GM06990 (cell line): Measurements from ENCODE around the gene TSGA10IP.

Experiments
- DNase-seq: peaks from one replicate; pipeline ENCODE4 v3.0.0-alpha.2; 2011; ENCODE audit not compliant: insufficient read length; ENCODE audit errors: extremely low read depth
- H3K27me3 ChIP-seq: replicated peaks from 2 replicates; pipeline ENCODE4 v1.6.0; 2011; ENCODE audit warnings: low read length; ENCODE audit not compliant: control insufficient read depth, insufficient read depth
- H3K36me3 ChIP-seq: 2 replicates; pipeline ENCODE4 v1.5.1; 2011; ENCODE audit warnings: low read length; ENCODE audit not compliant: control insufficient read depth, insufficient read depth
- H3K4me3 ChIP-seq: replicated peaks from 2 replicates; pipeline ENCODE4 v1.5.1; 2011; ENCODE audit warnings: low read depth, mild to moderate bottlenecking, control low read depth, low read length
- TF ChIP-seq, protein P1 (sequence below): IDR thresholded peaks from 2 replicates; pipeline ENCODE4 v1.5.1; 2011; ENCODE audit warnings: low read length, control low read depth, mild to moderate bottlenecking, inconsistent platforms; ENCODE audit not compliant: insufficient read depth, poor library complexity, severe bottlenecking

TSGA10IP gene

DNA sequence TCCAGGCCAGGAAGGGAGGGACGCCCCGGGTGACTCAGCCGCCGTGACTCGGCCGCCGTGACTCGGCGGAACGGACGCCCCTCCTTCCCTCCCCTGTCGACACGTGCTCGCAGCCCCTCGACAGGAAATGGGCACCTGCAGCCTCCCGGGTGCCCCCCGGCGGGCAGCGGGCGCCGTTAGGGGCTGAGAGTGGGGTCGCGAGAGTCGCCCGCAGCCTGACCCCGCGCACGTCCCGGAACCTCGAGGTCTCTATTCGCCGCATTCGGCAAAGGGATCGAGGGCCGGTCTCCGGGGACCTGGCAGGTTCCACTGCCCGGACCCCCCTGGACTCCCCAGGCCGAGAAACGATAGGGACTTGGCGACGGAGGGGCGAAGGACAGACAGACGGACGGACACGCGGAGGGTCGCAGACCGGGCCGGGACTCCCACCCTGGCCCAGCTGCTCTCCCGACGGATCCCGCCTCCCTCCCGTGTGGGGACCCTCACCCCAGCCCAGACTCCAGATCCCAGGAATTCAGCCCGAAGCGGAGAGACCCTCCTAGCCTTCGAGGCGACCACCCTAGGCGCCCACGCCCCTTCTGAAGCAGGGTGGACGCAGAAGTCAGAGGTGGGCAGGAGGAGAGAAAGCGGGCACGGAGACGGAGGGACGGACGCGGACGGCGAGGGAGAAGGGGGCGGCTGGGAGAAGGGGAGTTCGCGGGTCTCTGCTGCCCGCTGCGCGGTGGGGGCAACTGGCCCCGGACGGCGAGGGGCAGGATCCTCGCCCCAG lies 45.7 kb upstream of the TSGA10IP start:
- TF ChIP-seq, protein P1, sequence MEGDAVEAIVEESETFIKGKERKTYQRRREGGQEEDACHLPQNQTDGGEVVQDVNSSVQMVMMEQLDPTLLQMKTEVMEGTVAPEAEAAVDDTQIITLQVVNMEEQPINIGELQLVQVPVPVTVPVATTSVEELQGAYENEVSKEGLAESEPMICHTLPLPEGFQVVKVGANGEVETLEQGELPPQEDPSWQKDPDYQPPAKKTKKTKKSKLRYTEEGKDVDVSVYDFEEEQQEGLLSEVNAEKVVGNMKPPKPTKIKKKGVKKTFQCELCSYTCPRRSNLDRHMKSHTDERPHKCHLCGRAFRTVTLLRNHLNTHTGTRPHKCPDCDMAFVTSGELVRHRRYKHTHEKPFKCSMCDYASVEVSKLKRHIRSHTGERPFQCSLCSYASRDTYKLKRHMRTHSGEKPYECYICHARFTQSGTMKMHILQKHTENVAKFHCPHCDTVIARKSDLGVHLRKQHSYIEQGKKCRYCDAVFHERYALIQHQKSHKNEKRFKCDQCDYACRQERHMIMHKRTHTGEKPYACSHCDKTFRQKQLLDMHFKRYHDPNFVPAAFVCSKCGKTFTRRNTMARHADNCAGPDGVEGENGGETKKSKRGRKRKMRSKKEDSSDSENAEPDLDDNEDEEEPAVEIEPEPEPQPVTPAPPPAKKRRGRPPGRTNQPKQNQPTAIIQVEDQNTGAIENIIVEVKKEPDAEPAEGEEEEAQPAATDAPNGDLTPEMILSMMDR: peak; percentile 21
- no peaks in the 10 kb centered on the region; the same call in none of the 2 replicates for H3K36me3 ChIP-seq
- H3K27me3 ChIP-seq: no peaks in the 10 kb centered on the region; the same call in 1 of the 2 replicates
- peak overlapping the region; percentile 89 for H3K4me3 ChIP-seq
- peak; percentile 63 for DNase-seq

DNA sequence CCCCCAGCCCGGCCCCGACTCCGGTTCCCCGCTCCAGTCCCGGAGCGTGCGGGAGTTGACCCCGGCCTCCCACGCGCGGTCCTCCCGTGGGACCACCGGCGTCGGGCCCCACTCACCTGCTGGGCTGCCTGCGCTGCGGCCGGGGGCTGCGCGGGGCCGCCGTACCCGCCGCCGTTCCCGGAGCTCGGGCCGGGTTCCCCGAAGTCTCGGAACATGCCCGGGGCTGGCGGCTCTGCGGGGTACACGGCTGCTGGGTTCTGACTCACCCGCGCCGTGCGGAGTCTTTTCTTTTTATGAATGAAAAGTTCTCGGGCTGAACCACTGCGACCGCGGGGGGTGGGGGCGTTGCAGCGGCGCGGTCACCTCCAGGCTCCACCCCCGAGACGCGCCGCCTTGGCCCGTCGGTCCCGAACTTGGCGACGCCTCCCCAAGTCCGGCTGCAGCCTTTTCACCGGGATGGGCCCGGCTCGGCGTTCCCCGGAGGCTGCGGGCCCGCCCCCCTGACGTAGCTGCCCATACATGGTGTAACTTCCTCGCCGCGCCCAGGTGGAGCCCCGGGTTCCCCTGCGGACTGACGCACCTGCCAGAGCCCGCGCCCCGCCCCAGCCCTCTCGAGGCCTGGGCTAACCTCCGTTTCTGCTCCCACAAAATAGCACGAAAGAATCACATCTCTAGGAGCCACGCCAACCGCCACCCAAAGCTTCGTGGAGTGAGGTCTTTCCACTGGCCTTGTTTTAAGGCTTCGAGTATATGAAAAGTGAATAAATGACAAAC lies 45.0 kb upstream of the TSGA10IP start, which contains the start of gene FOSL1:
Gene FOSL1 (minus strand): TSS at position 264 of the 774 bp plus-strand sequence. CDS start 49 bp downstream, at position 215.
- H3K27me3 ChIP-seq: no peaks in the 10 kb centered on the region; the same call in 1 of the 2 replicates
- peak within 1 kb of the TSS; percentile 89 for H3K4me3 ChIP-seq
- DNase-seq: peak; percentile 93
- TF ChIP-seq, protein P1: no peak
- H3K36me3 ChIP-seq: no peaks in the 10 kb centered on the region; the same call in none of the 2 replicates

DNA sequence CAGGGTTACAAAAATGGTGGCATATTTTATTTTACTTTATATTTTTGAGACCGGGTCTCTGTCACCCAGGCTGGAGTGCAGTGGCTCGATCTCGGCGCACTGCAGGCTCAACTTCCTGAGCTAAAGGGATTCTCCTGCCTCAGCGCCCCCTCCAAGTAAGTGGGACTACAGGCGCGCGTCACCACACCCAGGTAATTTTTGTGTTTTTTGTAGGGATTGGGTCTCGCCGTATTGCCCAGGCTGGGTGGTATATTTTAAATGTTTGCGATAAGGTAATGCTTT lies 44.4 kb upstream of the TSGA10IP start:
- TF ChIP-seq, protein P1: no peak
- Histone ChIP-seq H3K36me3 (no peaks in the 10 kb centered on the region; the same call in none of the 2 replicates), H3K4me3 (no peak overlapping the region), H3K27me3 (no peaks in the 10 kb centered on the region; the same call in 1 of the 2 replicates)
- no peak for DNase-seq

DNA sequence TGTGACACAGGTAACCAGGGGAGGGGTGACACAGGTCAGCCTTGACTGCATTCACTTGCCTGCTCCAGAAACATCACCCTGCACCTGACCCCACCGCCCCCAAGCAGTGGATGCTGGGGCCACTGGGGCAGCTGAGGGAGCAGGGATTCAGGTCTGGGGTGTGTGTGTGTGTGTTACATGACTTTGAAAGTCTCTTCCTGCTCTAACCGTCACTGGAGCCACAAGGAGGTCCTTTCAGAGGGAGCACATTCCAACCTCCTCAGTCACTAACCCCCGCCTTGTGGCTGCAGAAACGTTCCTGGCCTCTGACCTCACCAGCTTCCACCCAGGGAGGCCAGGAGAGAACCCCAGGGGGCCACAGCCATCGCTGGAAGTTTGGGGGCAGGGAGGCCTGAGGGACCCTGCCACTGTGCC lies 42.2 kb upstream of the TSGA10IP start:
- TF ChIP-seq, protein P1: no peak
- Histone ChIP-seq H3K4me3 (no peak overlapping the region), H3K27me3 (no peaks in the 10 kb centered on the region; the same call in 1 of the 2 replicates), H3K36me3 (no peaks in the 10 kb centered on the region)
- no peak for DNase-seq

DNA sequence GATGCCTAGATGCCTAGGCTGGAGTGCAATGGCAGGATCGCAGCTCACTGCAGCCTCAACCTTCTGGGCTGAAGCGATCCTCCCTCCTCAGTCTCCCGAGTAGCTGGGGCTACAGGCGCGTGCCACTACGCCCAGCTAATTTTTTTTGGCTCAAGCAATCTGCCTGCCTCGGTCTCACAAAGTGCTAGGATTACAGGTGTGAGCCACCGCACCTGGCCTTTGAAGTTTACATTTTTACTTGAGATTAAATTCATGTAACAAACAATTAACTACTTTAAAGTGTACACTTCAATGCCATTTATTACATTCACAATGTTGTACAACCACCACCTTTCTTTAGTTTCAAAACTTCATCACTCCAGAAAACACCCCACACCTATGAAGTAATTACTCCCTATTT lies 41.6 kb upstream of the TSGA10IP start:
- no peaks in the 10 kb centered on the region; the same call in 1 of the 2 replicates for H3K27me3 ChIP-seq
- TF ChIP-seq, protein P1: no peak
- no peak for DNase-seq
- H3K4me3 ChIP-seq: no peak overlapping the region
- no peaks in the 10 kb centered on the region for H3K36me3 ChIP-seq
